K562 (cell line): ENCODE measurements around the gene ZNF577. TPM values are rescaled to one million over a fixed set of nuclear protein-coding genes. Genes with fewer than 3 reads are reported as not detected.
A peak's percentile ranks its signal among the peaks of the same experiment; 100 is the strongest.

Source experiments
- GTF2B ChIP-seq: IDR thresholded peaks from 2 replicates; pipeline ENCODE4 v1.6.1; 2011; ENCODE audit not compliant: insufficient read length; ENCODE audit errors: extremely low read depth
- MCM2 ChIP-seq: fragments of 450-650 bp; IDR thresholded peaks from 2 replicates; pipeline ENCODE4 v1.6.1; 2017; ENCODE audit warnings: low read depth, mild to moderate bottlenecking
- NCOA2 ChIP-seq, 2 experiments: fragments of 450-650 bp; IDR thresholded peaks; 2 replicates each; pipeline ENCODE4 v1.6.1; 2018; ENCODE audit warnings: mild to moderate bottlenecking in 2 of 2, moderate library complexity in 1 of 2; ENCODE audit not compliant: partially characterized antibody in 2 of 2
- PHF21A ChIP-seq: fragments of 450-650 bp; IDR thresholded peaks from 2 replicates; pipeline ENCODE4 v1.6.1; 2017; ENCODE audit warnings: low read depth, borderline replicate concordance
- RBM34 ChIP-seq: fragments of 200-400 bp; formaldehyde crosslinking; IDR thresholded peaks from 2 replicates; pipeline ENCODE4 v1.6.1; 2018; ENCODE audit warnings: low read length, borderline replicate concordance; ENCODE audit not compliant: insufficient read depth
- STAT6 ChIP-seq: sonication (generic); formaldehyde crosslinking; IDR thresholded peaks from 2 replicates; pipeline ENCODE4 v1.8.1; 2023; ENCODE audit warnings: mild to moderate bottlenecking, missing genetic modification reagents
- TAF1 ChIP-seq: IDR thresholded peaks from 2 replicates; pipeline ENCODE4 v1.6.1; 2011; ENCODE audit warnings: mild to moderate bottlenecking, low read length, moderate library complexity; ENCODE audit not compliant: insufficient read depth, control insufficient read depth, severe bottlenecking; ENCODE audit errors: extremely low read depth
- ZBTB11 ChIP-seq, 3 experiments: fragments of 200-800 bp in 1 of 3; fragments of 250-450 bp in 1 of 3; fragments of 450-650 bp in 1 of 3; sonication (Bioruptor Pico) in 1 of 3; sonication (Bioruptor generic) in 1 of 3; formaldehyde crosslinking in 1 of 3; IDR thresholded peaks; 2 replicates each; pipeline versions ENCODE4 v1.6.1 to v1.8.0; 2016 to 2022; ENCODE audit warnings: mild to moderate bottlenecking in 2 of 3, missing genetic modification characterization in 2 of 3, missing compliant biosample characterization in 1 of 3, moderate library complexity in 1 of 3
- ZEB2 ChIP-seq: fragments of 450-650 bp; IDR thresholded peaks from 2 replicates; pipeline ENCODE4 v1.6.1; 2016
- ZNF124 ChIP-seq: sonication (generic); formaldehyde crosslinking; IDR thresholded peaks from 2 replicates; pipeline ENCODE4 v1.8.1; 2022; ENCODE audit warnings: missing genetic modification reagents
- polyA plus RNA-seq, 8 experiments: library from polyadenylated mRNA; depleted of rRNA in 4 of 8; stranded (reverse) in 5 of 8; unstranded in 3 of 8; fragments of >200 nt; fragmentation: Nextera tagmentation in 2 of 8; fragmentation: Illumina TruSeq in 1 of 8; extraction: Ambion mirVana in 2 of 8; extraction: Trizol in 1 of 8; gene quantifications; 2 replicates each; pipeline versions ENCODE4 v1.2.1 to v1.2.3, GENCODE V29; 2011 to 2014; ENCODE audit warnings: inconsistent platforms in 1 of 8, missing spikeins in 1 of 8
- total RNA-seq, 7 experiments: library from RNA; depleted of rRNA in 6 of 7; stranded (reverse); fragments of >200 nt in 6 of 7; fragmentation: Illumina TruSeq in 2 of 7; extraction: Trizol in 2 of 7; gene quantifications; 2 replicates each; pipeline versions ENCODE4 v1.2.1 to v1.2.3, GENCODE V29; 2011 to 2021; ENCODE audit warnings: low replicate concordance in 1 of 7
- TF ChIP-seq, protein P1 (sequence below), 2 experiments: fragments of 450-650 bp; conservative IDR thresholded peaks; 2 replicates each; pipeline ENCODE4 v1.6.1; 2017; ENCODE audit warnings: mild to moderate bottlenecking in 2 of 2, moderate library complexity in 2 of 2
- TF ChIP-seq, protein P2 (sequence below): fragments of 250-450 bp; sonication (Bioruptor Pico); IDR thresholded peaks from 2 replicates; pipeline ENCODE4 v1.8.0; 2022; ENCODE audit warnings: inconsistent platforms

Gene ZNF577
- total and polyA plus RNA-seq, 9 of the 15 experiments (the other 6 are each of a cell fraction or from before 2014, with no cell fraction given), result 1.3 to 12.7 (median 7.0) TPM

DNA sequence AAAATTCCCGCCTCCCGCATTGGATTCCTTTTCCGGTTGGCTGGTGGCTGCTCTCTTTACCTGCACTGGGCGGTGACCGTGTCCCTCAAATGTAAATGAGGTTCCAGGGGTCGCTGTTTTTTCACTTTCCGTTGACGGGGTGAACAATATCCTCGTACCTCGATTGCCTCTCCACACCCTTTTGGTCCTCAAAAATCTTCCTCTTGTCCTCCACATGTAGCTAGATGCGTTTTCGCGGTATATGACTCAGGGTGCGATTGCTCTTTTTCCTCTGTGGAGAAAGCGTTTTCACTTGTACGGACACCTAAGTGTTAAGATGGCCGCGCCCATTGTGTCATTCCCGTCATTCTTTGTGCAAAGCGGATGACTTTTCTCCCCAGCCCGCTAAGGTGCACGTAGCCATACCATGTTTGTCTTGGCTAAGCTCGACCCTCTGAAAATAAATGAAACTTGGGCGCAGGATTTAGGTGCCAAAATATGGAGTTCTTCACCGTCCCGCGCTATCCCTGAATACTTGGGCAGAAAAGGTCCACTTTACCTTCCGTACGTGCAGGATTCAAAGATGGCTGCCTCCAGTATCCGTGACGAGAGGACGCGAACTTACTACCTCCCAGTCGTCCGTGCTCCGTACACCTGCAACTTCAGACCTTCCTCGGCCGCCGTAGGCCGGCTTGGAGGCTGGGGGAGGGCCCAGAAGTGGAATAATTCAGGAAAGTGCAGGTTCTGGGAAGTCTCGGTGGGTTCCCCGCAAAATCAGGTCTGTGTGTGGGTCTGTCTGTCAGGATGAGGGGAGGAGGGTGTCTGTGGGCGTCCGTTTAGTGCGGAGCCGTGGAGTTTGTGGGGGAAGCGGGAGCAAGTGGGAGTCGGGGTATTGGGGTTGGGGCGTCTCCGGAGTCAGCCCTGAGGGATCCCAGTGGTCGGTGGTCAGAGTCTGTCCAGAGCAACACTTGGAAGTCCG, 39.3 kb upstream of the ZNF577 start, which contains the start of gene ZNF613 (continued):
- no peak for TF ChIP-seq NCOA2 (IDR thresholded peaks at IDR 0.05; ENCODE audit: partially characterized antibody in 2 of 2)
- TF ChIP-seq, protein P1, sequence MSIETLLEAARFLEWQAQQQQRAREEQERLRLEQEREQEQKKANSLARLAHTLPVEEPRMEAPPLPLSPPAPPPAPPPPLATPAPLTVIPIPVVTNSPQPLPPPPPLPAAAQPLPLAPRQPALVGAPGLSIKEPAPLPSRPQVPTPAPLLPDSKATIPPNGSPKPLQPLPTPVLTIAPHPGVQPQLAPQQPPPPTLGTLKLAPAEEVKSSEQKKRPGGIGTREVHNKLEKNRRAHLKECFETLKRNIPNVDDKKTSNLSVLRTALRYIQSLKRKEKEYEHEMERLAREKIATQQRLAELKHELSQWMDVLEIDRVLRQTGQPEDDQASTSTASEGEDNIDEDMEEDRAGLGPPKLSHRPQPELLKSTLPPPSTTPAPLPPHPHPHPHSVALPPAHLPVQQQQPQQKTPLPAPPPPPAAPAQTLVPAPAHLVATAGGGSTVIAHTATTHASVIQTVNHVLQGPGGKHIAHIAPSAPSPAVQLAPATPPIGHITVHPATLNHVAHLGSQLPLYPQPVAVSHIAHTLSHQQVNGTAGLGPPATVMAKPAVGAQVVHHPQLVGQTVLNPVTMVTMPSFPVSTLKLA (conservative IDR thresholded peaks at IDR 0.05), result peak in 1 of 2 experiments; percentile 38; a peak in 2 of 4 replicates
- 0 out of 2 replicates have a peak, but pooled peaks have one; percentile 14 for TF ChIP-seq ZEB2
- TF ChIP-seq TAF1, result peak; percentile 35
- no peak for TF ChIP-seq ZNF124
- TF ChIP-seq ZBTB11 (CRISPR knock-in tag; IDR thresholded peaks at IDR 0.05), result peak in 1 of 3 experiments; percentile 76; a peak in 2 of 6 replicates
- TF ChIP-seq GTF2B, result no peak
- TF ChIP-seq, protein P2, sequence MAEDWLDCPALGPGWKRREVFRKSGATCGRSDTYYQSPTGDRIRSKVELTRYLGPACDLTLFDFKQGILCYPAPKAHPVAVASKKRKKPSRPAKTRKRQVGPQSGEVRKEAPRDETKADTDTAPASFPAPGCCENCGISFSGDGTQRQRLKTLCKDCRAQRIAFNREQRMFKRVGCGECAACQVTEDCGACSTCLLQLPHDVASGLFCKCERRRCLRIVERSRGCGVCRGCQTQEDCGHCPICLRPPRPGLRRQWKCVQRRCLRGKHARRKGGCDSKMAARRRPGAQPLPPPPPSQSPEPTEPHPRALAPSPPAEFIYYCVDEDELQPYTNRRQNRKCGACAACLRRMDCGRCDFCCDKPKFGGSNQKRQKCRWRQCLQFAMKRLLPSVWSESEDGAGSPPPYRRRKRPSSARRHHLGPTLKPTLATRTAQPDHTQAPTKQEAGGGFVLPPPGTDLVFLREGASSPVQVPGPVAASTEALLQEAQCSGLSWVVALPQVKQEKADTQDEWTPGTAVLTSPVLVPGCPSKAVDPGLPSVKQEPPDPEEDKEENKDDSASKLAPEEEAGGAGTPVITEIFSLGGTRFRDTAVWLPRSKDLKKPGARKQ (CRISPR knock-in tag), result 0 out of 2 replicates have a peak, but pooled peaks have one; percentile 2
- TF ChIP-seq MCM2, result no peak
- TF ChIP-seq RBM34, result no peak
- no peak for TF ChIP-seq PHF21A
- no peak; the same call in 1 of the 2 replicates for TF ChIP-seq STAT6 (CRISPR knock-in tag)
